IMR-90 (cell line): Measurements from ENCODE around the gene SHISA4. TPM values are rescaled to one million over a fixed set of nuclear protein-coding genes. Genes with fewer than 3 reads are reported as not detected.

Experiments used
- microRNA-seq, 2 experiments: library from miRNA; stranded (forward) in 1 of 2; unstranded in 1 of 2; fragments of 10-50 nt in 1 of 2; fragments of <30 nt in 1 of 2; gene quantifications in 1 of 2; microRNA quantifications in 1 of 2; one replicate each; pipeline versions ENCODE3 to v1.1.0; 2013 to 2020; ENCODE audit not compliant: insufficient read depth in 1 of 2, insufficient read length in 1 of 2, unreplicated experiment in 1 of 2
- polyA plus RNA-seq, 3 experiments: library from polyadenylated mRNA; depleted of rRNA; stranded (reverse); fragments of >200 nt; gene quantifications; 2 replicates each; pipeline ENCODE4 v1.2.3, GENCODE V29; 2012; ENCODE audit warnings: low replicate concordance in 1 of 3
- small RNA-seq, 5 experiments: library from RNA; depleted of rRNA; stranded (forward); fragments of <200 nt; gene quantifications; one replicate each; pipeline ENCODE3, GENCODE V24; 2012
- total RNA-seq: library from RNA; depleted of rRNA; stranded (reverse); fragments of >200 nt; gene quantifications from 2 replicates; pipeline ENCODE4 v1.2.3, GENCODE V29; 2012; rRNA removed

The SHISA4 gene
- total and polyA plus RNA-seq, 2 of the 4 experiments (the other 2 are of a cell fraction): 10.0 to 34.8 TPM

Small RNAs within 50 kb of the gene (microRNA-seq; reads per million reads assigned to microRNA genes)
- gene MIR6739: 0 reads per million in 2 experiments

Small RNAs within 50 kb of the gene (small RNA-seq; reads per million reads assigned to genes)
- 0 reads per million in 5 experiments for gene MIR6739

Other genes with a start within 250 kb of the SHISA4 start
- 13.9 and 14.0 TPM in 2 replicates for gene IPO9, start 59.7 kb upstream of the SHISA4 start, total RNA-seq
- 23.4 and 29.6 TPM in 2 replicates for gene IPO9, start 59.7 kb upstream of the SHISA4 start, polyA plus RNA-seq (2012; rRNA removed)
- gene LMOD1, start 57.6 kb downstream of the SHISA4 start, total RNA-seq: 44.4 and 53.2 TPM in 2 replicates
- gene LMOD1, start 57.6 kb downstream of the SHISA4 start, polyA plus RNA-seq (2012; rRNA removed): 48.6 and 51.7 TPM in 2 replicates
- 87.3 and 114 TPM in 2 replicates for gene TIMM17A, start 66.6 kb downstream of the SHISA4 start, total RNA-seq
- 66.4 and 80.4 TPM in 2 replicates for gene TIMM17A, start 66.6 kb downstream of the SHISA4 start, polyA plus RNA-seq (2012; rRNA removed)
- gene RNPEP, start 93.8 kb downstream of the SHISA4 start, total RNA-seq: 39.7 and 49.8 TPM in 2 replicates
- gene RNPEP, start 93.8 kb downstream of the SHISA4 start, polyA plus RNA-seq (2012; rRNA removed): 57.3 and 75.4 TPM in 2 replicates
- under 0.01 TPM in 1 of 2 replicates, not detected in the other for gene ELF3, start 121.7 kb downstream of the SHISA4 start, total RNA-seq
- 0.19 and 0.38 TPM in 2 replicates for gene ELF3, start 121.7 kb downstream of the SHISA4 start, polyA plus RNA-seq (2012; rRNA removed)
- gene GPR37L1, start 234.0 kb downstream of the SHISA4 start, total RNA-seq: not detected in 2 replicates
- gene GPR37L1, start 234.0 kb downstream of the SHISA4 start, polyA plus RNA-seq (2012; rRNA removed): 0.02 TPM in 1 of 2 replicates, not detected in the other